Body of pancreas (tissue), 4 donors: ENCODE data around the gene HOXA10. TPM values are rescaled to one million over a fixed set of nuclear protein-coding genes. Genes with fewer than 3 reads are reported as not detected.

ENCODE experiments used
- ATAC-seq: fragments of 150-250 bp; one replicate; pipeline ENCODE4 v1.9.1; 2016
- DNase-seq, 4 donors: peaks; one replicate each; pipeline ENCODE4 v3.0.0-alpha.2; 2019
- H3K27ac ChIP-seq, 4 donors: fragments of 200-600 bp; sonication (generic); 1 replicate in 3 of 4; 2 replicates in 1 of 4; pipeline versions ENCODE4 v1.5.1 to v1.6.1; 2016 to 2019; ENCODE audit warnings: mild to moderate bottlenecking in 1 of 4, mixed read lengths in 1 of 4, moderate library complexity in 1 of 4
- H3K27me3 ChIP-seq, 2 donors: fragments of 200-600 bp; sonication (generic); one replicate each; pipeline ENCODE4 v1.6.0; 2016; ENCODE audit warnings: mild to moderate bottlenecking in 1 of 2
- H3K36me3 ChIP-seq, 2 donors: fragments of 200-600 bp; sonication (generic); replicated peaks in 1 of 2; 2 replicates each; pipeline ENCODE4 v1.5.1; 2016; ENCODE audit warnings: low read depth in 2 of 2; ENCODE audit not compliant: insufficient read depth in 1 of 2
- H3K4me1 ChIP-seq: fragments of 200-600 bp; sonication (generic); one replicate; pipeline ENCODE4 v1.6.0; 2016
- H3K4me3 ChIP-seq, 2 donors: fragments of 200-600 bp; sonication (generic); 1 replicate in 1 of 2; 2 replicates in 1 of 2; pipeline ENCODE4 v1.5.1; 2016 to 2019
- H3K9me3 ChIP-seq, 3 donors: fragments of 200-600 bp; sonication (generic); 1 replicate in 2 of 3; 2 replicates in 1 of 3; pipeline ENCODE4 v1.5.1; 2016
- CTCF ChIP-seq, 7 experiments: fragments of 450-650 bp in 4 of 7; fragments of 200-600 bp in 3 of 7; sonication (generic) in 3 of 7; IDR thresholded peaks; one replicate each; pipeline ENCODE4 v1.5.1; 2016 to 2019; ENCODE audit warnings: antibody characterized with exemption in 7 of 7
- POLR2A ChIP-seq, 3 donors: fragments of 450-650 bp; IDR thresholded peaks; one replicate each; pipeline ENCODE4 v1.6.1; 2016; ENCODE audit warnings: antibody characterized with exemption in 3 of 3, mild to moderate bottlenecking in 2 of 3
- WGBS, 2 donors: methylation state at CpG; one replicate each; pipeline ENCODE4 v1.1.5; 2017; 5-methylcytosine and 5-hydroxymethylcytosine counted together
- intact Hi-C: fragments of 100-400 bp; cut with DNase I; formaldehyde crosslinking; loops from one replicate; pipeline ENCODE4 v1.15.1; 2023
- total RNA-seq, 2 donors: library from RNA; depleted of rRNA; stranded (reverse); fragments of >200 nt; gene quantifications; one replicate each; pipeline ENCODE4 v1.1.0, GENCODE V29; 2016

HOXA10 gene
- total RNA-seq, 2 donors from 2014 or later: 0.52 TPM; not detected in 1

DNA sequence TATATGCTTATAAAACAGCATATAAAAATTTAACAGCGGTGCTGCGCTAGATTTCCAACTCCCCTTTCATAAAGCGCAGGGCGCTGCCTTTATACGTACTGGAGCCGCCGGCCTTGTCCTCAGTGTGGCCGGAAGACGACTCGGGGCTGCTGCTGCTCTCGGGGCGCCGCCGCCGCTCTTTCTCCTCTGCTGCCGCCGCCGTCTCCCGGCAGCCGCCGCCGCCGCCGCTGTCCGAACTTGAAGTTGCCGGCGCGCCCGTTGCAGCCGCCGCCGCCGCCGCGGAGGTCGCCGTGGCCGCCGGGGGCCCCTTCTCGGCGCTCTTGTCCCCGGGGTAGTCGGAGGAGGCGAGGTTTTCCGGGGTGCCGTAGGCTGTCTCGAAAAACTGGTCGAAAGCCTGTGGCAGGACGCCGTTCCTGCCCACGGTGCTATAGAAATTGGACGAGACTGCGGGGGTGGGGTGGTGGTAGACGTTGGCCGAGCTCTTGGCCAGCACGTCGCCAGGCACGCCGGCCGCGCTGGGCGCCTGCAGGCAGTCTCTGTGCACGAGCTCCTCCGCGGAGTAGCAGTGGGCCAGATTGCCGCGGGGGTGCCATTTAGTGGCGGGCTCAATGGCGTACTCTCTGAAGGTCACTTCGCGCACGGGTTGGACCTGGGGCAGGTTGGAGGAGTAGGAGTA is 10.4 kb upstream of the HOXA10 start:
- intact Hi-C loops: no loop called here
- TF ChIP-seq CTCF (IDR thresholded peaks at IDR 0.05) (no peak), POLR2A (IDR thresholded peaks at IDR 0.05) (no peak)
- Histone ChIP-seq H3K4me1 (peaks cover 60% of the 10 kb centered on the region), H3K4me3 (no peak overlapping the region), H3K36me3 (no peaks in the 10 kb centered on the region), H3K9me3 (no peaks in the 10 kb centered on the region), H3K27me3 (peaks cover 14 to 78% of the 10 kb centered on the region in 2 donors), H3K27ac (no peak overlapping the region)
- peak in 2 of 4 donors; percentile 15 to 28 for DNase-seq
- ATAC-seq: no peak
- 6 to 15% methylated on average over 16 to 65 of the region's 72 CpGs for WGBS, 2 donors

- Histone ChIP-seq H3K4me3 (no peak overlapping the region), H3K27me3 (peaks cover 14 to 78% of the 10 kb centered on the region in 2 donors), H3K36me3 (no peaks in the 10 kb centered on the region), H3K9me3 (no peaks in the 10 kb centered on the region), H3K4me1 (peaks cover 58% of the 10 kb centered on the region), H3K27ac (no peak overlapping the region)
- TF ChIP-seq CTCF (IDR thresholded peaks at IDR 0.05) (no peak), POLR2A (IDR thresholded peaks at IDR 0.05) (no peak)
- ATAC-seq: no peak
- WGBS, 2 donors: 7 to 9% methylated on average over 30 of the region's 30 CpGs
- DNase-seq: peak in 2 of 4 donors; percentile 8 to 9
- intact Hi-C loops: no loop called here
Observed at GRCh38 chr7:27183682-27184336, 9.7 kb upstream of the HOXA10 start.

DNA sequence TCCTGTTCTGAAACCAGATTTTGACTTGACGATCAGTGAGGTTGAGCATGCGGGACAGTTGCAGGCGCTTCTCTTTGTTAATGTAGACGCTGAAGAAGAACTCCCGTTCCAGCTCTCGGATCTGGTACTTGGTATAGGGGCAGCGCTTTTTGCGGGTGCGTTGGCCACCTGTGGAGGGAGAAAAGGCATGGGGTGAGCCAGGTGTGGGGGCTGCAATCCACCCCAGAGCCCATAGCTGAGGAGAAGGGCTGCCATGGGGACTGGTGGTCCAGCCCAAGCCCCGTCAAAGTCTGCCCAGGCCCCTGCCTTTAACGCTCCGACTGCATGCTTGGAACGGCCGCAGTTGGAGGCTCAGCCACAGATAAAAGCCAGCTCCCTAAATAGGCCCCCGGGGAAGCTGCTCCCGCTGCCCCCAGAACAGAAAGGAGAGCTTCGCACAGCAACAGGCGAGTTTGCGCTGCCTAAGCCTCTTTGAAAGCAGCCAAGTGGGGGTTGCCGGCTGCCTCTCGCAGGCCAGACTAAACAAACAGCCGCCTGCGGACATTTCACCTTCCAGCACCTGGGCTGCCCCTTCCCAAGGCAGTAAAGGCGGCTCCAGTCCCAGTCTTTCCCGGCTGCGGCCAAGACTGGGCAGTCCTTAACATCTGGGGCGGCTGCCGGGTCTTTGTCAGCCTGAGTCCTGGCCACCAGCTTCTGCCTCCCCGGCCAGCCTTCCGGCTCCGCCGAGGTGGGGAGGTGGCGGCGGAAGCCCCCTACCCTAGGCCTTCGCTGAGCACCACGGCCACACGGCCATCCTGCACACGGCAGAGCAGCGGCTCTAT is 9.0 kb upstream of the HOXA10 start:
- intact Hi-C loops: no loop called here
- Histone ChIP-seq H3K36me3 (no peaks in the 10 kb centered on the region), H3K27me3 (peaks cover 14 to 77% of the 10 kb centered on the region in 2 donors), H3K27ac (no peak overlapping the region), H3K4me1 (peaks cover 51% of the 10 kb centered on the region), H3K4me3 (no peak overlapping the region), H3K9me3 (no peaks in the 10 kb centered on the region)
- TF ChIP-seq CTCF (IDR thresholded peaks at IDR 0.05) (no peak), POLR2A (IDR thresholded peaks at IDR 0.05) (no peak)
- DNase-seq (peak in 2 of 4 donors; percentile 8 to 10), ATAC-seq (no peak)
- WGBS, 2 donors: 9 to 12% methylated on average over 18 to 39 of the region's 39 CpGs

DNA sequence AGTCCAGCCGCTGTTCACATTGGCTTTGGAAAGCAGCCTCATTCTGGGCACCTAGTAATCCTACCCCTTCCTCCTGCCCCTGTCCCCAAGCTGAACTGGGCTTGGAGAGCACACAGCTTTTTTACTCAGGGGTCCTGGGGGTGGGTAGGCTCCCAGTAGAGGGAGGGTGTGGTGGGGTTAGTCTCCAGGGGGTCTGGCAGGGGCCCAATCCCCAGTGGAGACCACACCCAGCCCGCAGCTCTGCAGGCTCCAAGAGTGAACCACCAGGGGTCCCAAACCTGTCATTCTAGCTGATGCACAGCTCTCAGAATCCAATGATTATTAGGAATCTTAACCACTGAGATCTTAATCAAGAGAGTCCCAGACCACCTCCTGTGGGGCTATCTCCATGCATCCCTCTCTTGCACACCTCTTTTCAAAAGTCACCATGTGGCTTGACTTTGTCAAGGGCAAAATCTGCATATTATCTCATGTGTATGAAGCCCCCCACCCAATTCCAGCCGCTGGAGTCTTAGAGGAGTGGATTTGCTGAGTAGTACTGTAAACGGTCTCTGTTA is 8.2 kb upstream of the HOXA10 start:
- Histone ChIP-seq H3K27me3 (peaks cover 14 to 73% of the 10 kb centered on the region in 2 donors), H3K4me1 (peaks cover 45% of the 10 kb centered on the region), H3K9me3 (no peaks in the 10 kb centered on the region), H3K36me3 (no peaks in the 10 kb centered on the region), H3K4me3 (no peak overlapping the region), H3K27ac (no peak overlapping the region)
- TF ChIP-seq POLR2A (IDR thresholded peaks at IDR 0.05) (no peak), CTCF (IDR thresholded peaks at IDR 0.05) (no peak)
- DNase-seq (peak in 2 of 4 donors; percentile 2 to 8), ATAC-seq (no peak)
- 22 to 31% methylated on average over 4 of the region's 4 CpGs for WGBS, 2 donors
- intact Hi-C loops: no loop called here
